NCI-H510A (cell line): Measurements from ENCODE around the gene RCAN2.
A peak's percentile ranks its signal among the peaks of the same experiment; 100 is the strongest.
"Not testable (repeated sequence)": the region's sequence is repeated elsewhere in the genome, so short reads cannot be mapped to it uniquely, and the experiment has no call there.

Experiments used
- DNase-seq: peaks from one replicate; lab custom pipeline; 2025; lab: John Stamatoyannopoulos, UW

The RCAN2 gene

GRCh38 chr6:46333481-46333880 lies 157.8 kb downstream of the RCAN2 start:
- DNase-seq, result no peak

GRCh38 chr6:46332448-46332847 lies 158.8 kb downstream of the RCAN2 start:
- DNase-seq, result not testable (repeated sequence)

- DNase-seq, result no peak
Observed at GRCh38 chr6:46331461-46331860, 159.8 kb downstream of the RCAN2 start.

GRCh38 chr6:46329568-46329967 lies 161.7 kb downstream of the RCAN2 start:
- DNase-seq, result no peak

GRCh38 chr6:46327779-46328178 lies 163.5 kb downstream of the RCAN2 start:
- DNase-seq, result no peak

- peak; percentile 42 for DNase-seq
Observed at GRCh38 chr6:46325561-46326530, 165.4 kb downstream of the RCAN2 start.

- no peak for DNase-seq
Observed at GRCh38 chr6:46324706-46325105, 166.5 kb downstream of the RCAN2 start.

GRCh38 chr6:46323966-46324622 lies 167.2 kb downstream of the RCAN2 start:
- no peak for DNase-seq

GRCh38 chr6:46323312-46323965 lies 167.8 kb downstream of the RCAN2 start:
- DNase-seq, result no peak

GRCh38 chr6:46320505-46320904 lies 170.7 kb downstream of the RCAN2 start:
- DNase-seq, result no peak

GRCh38 chr6:46315589-46315988 lies 175.7 kb downstream of the RCAN2 start:
- DNase-seq, result no peak

GRCh38 chr6:46312654-46313053 lies 178.6 kb downstream of the RCAN2 start:
- no peak for DNase-seq

GRCh38 chr6:46310196-46310595 lies 181.1 kb downstream of the RCAN2 start:
- no peak for DNase-seq

- no peak for DNase-seq
Observed at GRCh38 chr6:46306431-46306830, 184.8 kb downstream of the RCAN2 start.

- no peak for DNase-seq
Observed at GRCh38 chr6:46305833-46306232, 185.4 kb downstream of the RCAN2 start.

- DNase-seq, result no peak
Observed at GRCh38 chr6:46305236-46305635, 186.0 kb downstream of the RCAN2 start.

GRCh38 chr6:46302816-46303215 lies 188.4 kb downstream of the RCAN2 start:
- no peak for DNase-seq

- no peak for DNase-seq
Observed at GRCh38 chr6:46302176-46302575, 189.1 kb downstream of the RCAN2 start.

- DNase-seq, result no peak
Observed at GRCh38 chr6:46299253-46299652, 192.0 kb downstream of the RCAN2 start.

- DNase-seq, result no peak
Observed at GRCh38 chr6:46296586-46296985, 194.7 kb downstream of the RCAN2 start.

GRCh38 chr6:46293641-46294316 lies 197.5 kb downstream of the RCAN2 start:
- DNase-seq, result no peak

GRCh38 chr6:46291880-46292279 lies 199.4 kb downstream of the RCAN2 start:
- no peak for DNase-seq
